Activated CD4-positive, alpha-beta T cell treated with anti-CD3 and anti-CD28 coated beads, Interleukin-2, amount 10 ng/mL, durations not matched to agents 7 days and 5 days (primary cell): ENCODE data around the gene CHTF8. TPM values are rescaled to one million over a fixed set of nuclear protein-coding genes. Genes with fewer than 3 reads are reported as not detected.

Experiments used
- CTCF ChIA-PET: fragments of 350-600 bp; sonication (Branson Sonifier 250); formaldehyde crosslinking; loops from one replicate; lab custom pipeline; 2021; ENCODE audit warnings: antibody characterized with exemption; lab: Charles Lee
- POLR2A ChIA-PET: fragments of 350-600 bp; sonication (Branson Sonifier 250); formaldehyde crosslinking; loops from one replicate; lab custom pipeline; 2021; ENCODE audit warnings: antibody characterized with exemption; lab: Charles Lee
- DNase-seq: peaks from one replicate; pipeline ENCODE4 v3.0.0-alpha.2; 2020
- H3K27ac Mint-ChIP-seq: one replicate; pipeline ENCODE4 v1.8.0; 2021; ENCODE audit warnings: mild to moderate bottlenecking, moderate library complexity, mixed read lengths
- H3K27me3 Mint-ChIP-seq: one replicate; pipeline ENCODE4 v1.8.0; 2021; ENCODE audit warnings: mixed read lengths
- H3K36me3 Mint-ChIP-seq: one replicate; pipeline ENCODE4 v1.8.0; 2021; ENCODE audit warnings: low read depth, mixed read lengths
- H3K4me1 Mint-ChIP-seq: one replicate; pipeline ENCODE4 v1.8.0; 2021; ENCODE audit warnings: mixed read lengths
- H3K4me3 Mint-ChIP-seq: one replicate; pipeline ENCODE4 v1.8.0; 2021; ENCODE audit warnings: mild to moderate bottlenecking, moderate library complexity, mixed read lengths
- H3K9me3 Mint-ChIP-seq: one replicate; pipeline ENCODE4 v1.8.0; 2021; ENCODE audit warnings: mixed read lengths
- total RNA-seq, 2 experiments: library from RNA; stranded (reverse); gene quantifications; one replicate each; pipeline ENCODE4 v1.2.3, GENCODE V29; 2021

Gene CHTF8
- total RNA-seq, 2 experiments from 2014 or later: 132 to 165 TPM

DNA sequence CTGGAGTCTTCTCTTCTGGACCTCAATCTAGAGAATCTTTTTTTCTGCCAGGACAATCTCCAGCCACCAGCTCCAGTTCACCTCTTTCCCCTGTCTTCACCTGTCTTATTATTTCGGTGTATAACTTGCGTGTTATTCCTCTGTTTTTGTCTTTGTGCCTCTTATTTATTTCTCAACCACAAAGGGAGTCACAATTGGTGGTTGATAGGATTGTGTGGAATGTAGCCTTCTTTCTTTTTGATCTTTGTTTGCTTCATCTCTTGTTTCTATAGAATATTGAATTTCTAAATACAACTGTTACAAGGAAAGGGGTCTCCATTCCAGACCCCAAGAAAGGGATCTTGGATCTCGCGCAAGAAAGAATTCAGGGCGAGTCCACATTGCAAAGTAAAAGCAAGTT is 62.9 kb downstream of the CHTF8 start:
- no peak for DNase-seq
- Mint-ChIP-seq H3K36me3 (no peaks in the 10 kb centered on the region), H3K27ac (no peak overlapping the region), H3K4me3 (no peak overlapping the region), H3K9me3 (no peaks in the 10 kb centered on the region), H3K4me1 (no peaks in the 10 kb centered on the region), H3K27me3 (no peaks in the 10 kb centered on the region)
- ChIA-PET CTCF (no interaction called here), POLR2A (no interaction called here)

Other genes starting within 250 kb of the CHTF8 start
- under 1 TPM; 0.67 to 0.84 TPM for gene HAS3, start 26.9 kb downstream of the CHTF8 start, total RNA-seq
- 10 to 100 TPM; 51.8 to 53.2 TPM for gene UTP4, start 61 bp upstream of the CHTF8 start, total RNA-seq
- 10 to 100 TPM; 20.2 to 25.3 TPM for gene SNTB2, start 54.6 kb upstream of the CHTF8 start, total RNA-seq
- 10 to 100 TPM; 33.4 to 35.4 TPM for gene VPS4A, start 178.8 kb upstream of the CHTF8 start, total RNA-seq
- gene PDF, start 198.0 kb upstream of the CHTF8 start, total RNA-seq: 10 to 100 TPM in 1 of 2 experiments, 1 to 10 TPM in 1; 9.1 to 15.2 TPM
- gene COG8, start 207.0 kb upstream of the CHTF8 start, total RNA-seq: 10 to 100 TPM; 31.5 to 32.9 TPM
- gene NIP7, start 207.2 kb upstream of the CHTF8 start, total RNA-seq: 10 to 100 TPM; 36.5 to 38.0 TPM
- gene TMED6, start 219.2 kb upstream of the CHTF8 start, total RNA-seq: 1 to 10 TPM; 1.0 to 1.3 TPM